HUDEP-2 (cell line): ENCODE data around the gene PAGE3.

Experiments used
- DNase-seq, 76 experiments: peaks; one replicate each; lab custom pipeline; 2025; ENCODE audit not compliant: unreplicated experiment in 76 of 76; lab: John Stamatoyannopoulos, UW

The PAGE3 gene

GRCh38 chrX:55264816-55265215 is at the start of gene PAGE3:
Gene PAGE3, minus strand, starts transcription at chrX:55264916. Its CDS starts 1,013 bp downstream, at chrX:55263903.
- DNase-seq, result no peak

- no peak for DNase-seq
These were observed 47.9 kb upstream of the PAGE3 start for GRCh38 chrX:55312655-55313054.

GRCh38 chrX:55290963-55291362 is 26.2 kb upstream of the PAGE3 start:
- no peak for DNase-seq

- DNase-seq, result no peak
These were observed 15.1 kb upstream of the PAGE3 start for GRCh38 chrX:55279832-55280231.

- DNase-seq, result no peak
These were observed 3.9 kb downstream of the PAGE3 start for GRCh38 chrX:55260806-55261205.

GRCh38 chrX:55253528-55253927 is 11.2 kb downstream of the PAGE3 start:
- no peak for DNase-seq

- no peak for DNase-seq
These were observed 23.9 kb downstream of the PAGE3 start for GRCh38 chrX:55240788-55241340.

- DNase-seq, result no peak
These were observed 44.5 kb downstream of the PAGE3 start, which contains the start of gene PAGE5 for GRCh38 chrX:55220119-55220794. Gene PAGE5, plus strand, starts transcription at chrX:55220346. Its CDS starts 1,037 bp downstream, at chrX:55221383.

- no peak for DNase-seq
These were observed 51.3 kb downstream of the PAGE3 start for GRCh38 chrX:55213381-55213780.

- no peak for DNase-seq
These were observed 53.6 kb downstream of the PAGE3 start for GRCh38 chrX:55210931-55211677.
